ENCODE measurements around the gene EYS. TPM values are rescaled to one million over a fixed set of nuclear protein-coding genes. Genes with fewer than 3 reads are reported as not detected.

Gene EYS
- total and polyA plus RNA-seq, 2 of the 8 experiments (the other 6 are each of a cell fraction or from before 2014, with no cell fraction given), result 0.05 to 0.13 TPM

DNA sequence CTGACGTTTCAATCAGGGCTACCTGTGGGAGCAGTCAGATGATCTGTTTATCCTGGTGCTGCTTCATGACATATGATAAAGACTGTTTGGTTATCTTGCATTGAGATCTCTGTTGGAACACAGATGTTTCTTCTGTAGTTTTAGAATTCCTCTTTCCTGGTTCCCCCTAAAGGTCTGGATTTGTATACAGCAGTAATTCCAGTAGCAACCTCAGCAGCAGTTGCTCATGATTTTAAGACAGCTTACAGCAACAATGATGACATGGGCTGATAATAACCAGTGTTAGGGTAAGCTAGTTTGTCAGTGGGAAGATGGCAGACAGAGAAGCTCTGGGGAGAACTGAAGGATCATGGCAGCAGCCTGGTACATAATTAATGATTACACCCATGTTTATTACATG is 1632.0 kb downstream of the EYS start:
- ChIA-PET CTCF (ENCODE audit: partially characterized antibody) (no interaction called here), POLR2A (ENCODE audit: partially characterized antibody) (no interaction called here)
- Histone ChIP-seq H2BK12ac (ENCODE audit: low read depth, low read length) (no peak overlapping the region), H3K9ac (replicated peaks in 1 of 4; ENCODE audit: extremely low read depth in 1 of 4, low read depth in 3 of 4, low read length in 3 of 4) (no peak overlapping the region), H3K4me2 (ENCODE audit: insufficient read depth in 1 of 2, low read depth in 2 of 2, low read length in 2 of 2) (no peak overlapping the region), H2BK5ac (ENCODE audit: low read depth, low read length) (no peak overlapping the region), H4K20me1 (replicated peaks in 1 of 2; ENCODE audit: control insufficient read depth in 1 of 2, insufficient read depth in 2 of 2, low read length in 2 of 2) (no peaks in the 10 kb centered on the region), H4K8ac (ENCODE audit: extremely low read depth, insufficient read depth, low read length) (no peak overlapping the region), H2BK15ac (ENCODE audit: low read length) (no peak overlapping the region), H3K23me2 (ENCODE audit: low read depth, low read length) (no peaks in the 10 kb centered on the region), H3K36me3 (ENCODE audit: control insufficient read depth in 2 of 4, insufficient read depth in 4 of 4, low read length in 3 of 4) (no peaks in the 10 kb centered on the region), H2AFZ (ENCODE audit: low read length) (no peak overlapping the region), H3K27ac (ENCODE audit: low read depth, low read length) (no peak overlapping the region), H3K27me3 (replicated peaks in 1 of 4; ENCODE audit: control insufficient read depth in 3 of 4, extremely low read depth in 1 of 4, insufficient read depth in 3 of 4, low read length in 3 of 4) (no peaks in the 10 kb centered on the region), H4K5ac (ENCODE audit: insufficient read length, low read depth, low read length) (no peak overlapping the region), H3K79me1 (ENCODE audit: low read depth, low read length) (no peaks in the 10 kb centered on the region), H3K79me2 (ENCODE audit: control insufficient read depth in 1 of 2, insufficient read depth in 2 of 2, low read length in 2 of 2) (no peaks in the 10 kb centered on the region), H3K18ac (ENCODE audit: extremely low read depth, low read length) (no peak overlapping the region), H2BK120ac (replicated peaks; ENCODE audit: low read depth, low read length) (no peak overlapping the region), H3K56ac (replicated peaks; ENCODE audit: insufficient read length, low read depth, low read length) (no peak overlapping the region), H3K4ac (replicated peaks; ENCODE audit: insufficient read length, low read depth, low read length) (no peak overlapping the region), H3K4me1 (replicated peaks in 1 of 4; ENCODE audit: control insufficient read depth in 3 of 4, insufficient read depth in 4 of 4, low read length in 3 of 4) (no peaks in the 10 kb centered on the region), H2BK20ac (ENCODE audit: low read length) (no peak overlapping the region), H4K91ac (replicated peaks; ENCODE audit: insufficient read length, low read length) (no peak overlapping the region), H2AK5ac (ENCODE audit: low read depth, low read length) (no peak overlapping the region), H3K14ac (ENCODE audit: insufficient read length) (no peak overlapping the region), H3K4me3 (ENCODE audit: extremely low read depth in 1 of 4, insufficient read depth in 2 of 4, low read depth in 3 of 4, low read length in 4 of 4) (no peak overlapping the region), H3K9me3 (ENCODE audit: insufficient read depth in 2 of 2, low read depth in 1 of 2, low read length in 1 of 2) (no peaks in the 10 kb centered on the region), H3K23ac (ENCODE audit: insufficient read length) (no peak overlapping the region)
- WGBS, 2 experiments (ENCODE audit: extremely low coverage in 1 of 2, insufficient coverage in 1 of 2, insufficient read length in 1 of 2, insufficient replicate concordance in 2 of 2, low coverage in 1 of 2, low lambda C conversion rate in 2 of 2, missing lambda C conversion rate in 1 of 2), result 74% methylated on average over 1 of the region's 1 CpG; no CpG with 5 or more reads in 1 of the 2 experiments
- FAIRE-seq (no peak), DNase-seq (ENCODE audit: low read depth in 1 of 2, low spot score in 2 of 2) (no peak)
- TF ChIP-seq, protein P1, sequence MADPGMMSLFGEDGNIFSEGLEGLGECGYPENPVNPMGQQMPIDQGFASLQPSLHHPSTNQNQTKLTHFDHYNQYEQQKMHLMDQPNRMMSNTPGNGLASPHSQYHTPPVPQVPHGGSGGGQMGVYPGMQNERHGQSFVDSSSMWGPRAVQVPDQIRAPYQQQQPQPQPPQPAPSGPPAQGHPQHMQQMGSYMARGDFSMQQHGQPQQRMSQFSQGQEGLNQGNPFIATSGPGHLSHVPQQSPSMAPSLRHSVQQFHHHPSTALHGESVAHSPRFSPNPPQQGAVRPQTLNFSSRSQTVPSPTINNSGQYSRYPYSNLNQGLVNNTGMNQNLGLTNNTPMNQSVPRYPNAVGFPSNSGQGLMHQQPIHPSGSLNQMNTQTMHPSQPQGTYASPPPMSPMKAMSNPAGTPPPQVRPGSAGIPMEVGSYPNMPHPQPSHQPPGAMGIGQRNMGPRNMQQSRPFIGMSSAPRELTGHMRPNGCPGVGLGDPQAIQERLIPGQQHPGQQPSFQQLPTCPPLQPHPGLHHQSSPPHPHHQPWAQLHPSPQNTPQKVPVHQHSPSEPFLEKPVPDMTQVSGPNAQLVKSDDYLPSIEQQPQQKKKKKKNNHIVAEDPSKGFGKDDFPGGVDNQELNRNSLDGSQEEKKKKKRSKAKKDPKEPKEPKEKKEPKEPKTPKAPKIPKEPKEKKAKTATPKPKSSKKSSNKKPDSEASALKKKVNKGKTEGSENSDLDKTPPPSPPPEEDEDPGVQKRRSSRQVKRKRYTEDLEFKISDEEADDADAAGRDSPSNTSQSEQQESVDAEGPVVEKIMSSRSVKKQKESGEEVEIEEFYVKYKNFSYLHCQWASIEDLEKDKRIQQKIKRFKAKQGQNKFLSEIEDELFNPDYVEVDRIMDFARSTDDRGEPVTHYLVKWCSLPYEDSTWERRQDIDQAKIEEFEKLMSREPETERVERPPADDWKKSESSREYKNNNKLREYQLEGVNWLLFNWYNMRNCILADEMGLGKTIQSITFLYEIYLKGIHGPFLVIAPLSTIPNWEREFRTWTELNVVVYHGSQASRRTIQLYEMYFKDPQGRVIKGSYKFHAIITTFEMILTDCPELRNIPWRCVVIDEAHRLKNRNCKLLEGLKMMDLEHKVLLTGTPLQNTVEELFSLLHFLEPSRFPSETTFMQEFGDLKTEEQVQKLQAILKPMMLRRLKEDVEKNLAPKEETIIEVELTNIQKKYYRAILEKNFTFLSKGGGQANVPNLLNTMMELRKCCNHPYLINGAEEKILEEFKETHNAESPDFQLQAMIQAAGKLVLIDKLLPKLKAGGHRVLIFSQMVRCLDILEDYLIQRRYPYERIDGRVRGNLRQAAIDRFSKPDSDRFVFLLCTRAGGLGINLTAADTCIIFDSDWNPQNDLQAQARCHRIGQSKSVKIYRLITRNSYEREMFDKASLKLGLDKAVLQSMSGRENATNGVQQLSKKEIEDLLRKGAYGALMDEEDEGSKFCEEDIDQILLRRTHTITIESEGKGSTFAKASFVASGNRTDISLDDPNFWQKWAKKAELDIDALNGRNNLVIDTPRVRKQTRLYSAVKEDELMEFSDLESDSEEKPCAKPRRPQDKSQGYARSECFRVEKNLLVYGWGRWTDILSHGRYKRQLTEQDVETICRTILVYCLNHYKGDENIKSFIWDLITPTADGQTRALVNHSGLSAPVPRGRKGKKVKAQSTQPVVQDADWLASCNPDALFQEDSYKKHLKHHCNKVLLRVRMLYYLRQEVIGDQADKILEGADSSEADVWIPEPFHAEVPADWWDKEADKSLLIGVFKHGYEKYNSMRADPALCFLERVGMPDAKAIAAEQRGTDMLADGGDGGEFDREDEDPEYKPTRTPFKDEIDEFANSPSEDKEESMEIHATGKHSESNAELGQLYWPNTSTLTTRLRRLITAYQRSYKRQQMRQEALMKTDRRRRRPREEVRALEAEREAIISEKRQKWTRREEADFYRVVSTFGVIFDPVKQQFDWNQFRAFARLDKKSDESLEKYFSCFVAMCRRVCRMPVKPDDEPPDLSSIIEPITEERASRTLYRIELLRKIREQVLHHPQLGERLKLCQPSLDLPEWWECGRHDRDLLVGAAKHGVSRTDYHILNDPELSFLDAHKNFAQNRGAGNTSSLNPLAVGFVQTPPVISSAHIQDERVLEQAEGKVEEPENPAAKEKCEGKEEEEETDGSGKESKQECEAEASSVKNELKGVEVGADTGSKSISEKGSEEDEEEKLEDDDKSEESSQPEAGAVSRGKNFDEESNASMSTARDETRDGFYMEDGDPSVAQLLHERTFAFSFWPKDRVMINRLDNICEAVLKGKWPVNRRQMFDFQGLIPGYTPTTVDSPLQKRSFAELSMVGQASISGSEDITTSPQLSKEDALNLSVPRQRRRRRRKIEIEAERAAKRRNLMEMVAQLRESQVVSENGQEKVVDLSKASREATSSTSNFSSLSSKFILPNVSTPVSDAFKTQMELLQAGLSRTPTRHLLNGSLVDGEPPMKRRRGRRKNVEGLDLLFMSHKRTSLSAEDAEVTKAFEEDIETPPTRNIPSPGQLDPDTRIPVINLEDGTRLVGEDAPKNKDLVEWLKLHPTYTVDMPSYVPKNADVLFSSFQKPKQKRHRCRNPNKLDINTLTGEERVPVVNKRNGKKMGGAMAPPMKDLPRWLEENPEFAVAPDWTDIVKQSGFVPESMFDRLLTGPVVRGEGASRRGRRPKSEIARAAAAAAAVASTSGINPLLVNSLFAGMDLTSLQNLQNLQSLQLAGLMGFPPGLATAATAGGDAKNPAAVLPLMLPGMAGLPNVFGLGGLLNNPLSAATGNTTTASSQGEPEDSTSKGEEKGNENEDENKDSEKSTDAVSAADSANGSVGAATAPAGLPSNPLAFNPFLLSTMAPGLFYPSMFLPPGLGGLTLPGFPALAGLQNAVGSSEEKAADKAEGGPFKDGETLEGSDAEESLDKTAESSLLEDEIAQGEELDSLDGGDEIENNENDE (IDR thresholded peaks at IDR 0.05; ENCODE audit: insufficient replicate concordance, low read length), result no peak

Measured in H1 (cell line).